ENCODE results near the gene TTC22. TPM values are rescaled to one million over a fixed set of nuclear protein-coding genes. Genes with fewer than 3 reads are reported as not detected.

The TTC22 gene
- total RNA-seq, 2 experiments from 2014 or later, result 4.4 to 4.5 TPM

DNA sequence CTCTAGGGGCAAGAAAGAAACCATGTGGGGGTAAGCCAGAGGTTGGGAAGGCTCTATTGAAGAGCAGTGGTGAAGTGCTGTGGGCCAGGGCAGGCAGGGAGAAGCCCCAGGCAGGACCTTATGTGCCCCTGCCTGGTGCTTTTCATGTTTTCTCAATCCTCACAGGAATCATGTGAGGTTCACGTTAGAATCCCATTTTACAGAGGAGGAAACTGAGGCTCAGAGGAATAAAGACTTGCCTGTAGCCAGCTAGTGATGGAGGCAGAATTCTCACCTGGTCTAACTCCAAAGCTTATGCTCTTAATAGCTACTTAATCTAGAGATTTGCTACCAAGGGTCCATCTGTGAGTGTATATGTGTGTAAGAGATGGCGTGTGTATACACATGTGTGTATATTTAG lies 4.2 kb downstream of the TTC22 start:
- H3K9me3 ChIP-seq (ENCODE audit: control insufficient read depth in 1 of 2, insufficient read depth in 1 of 2, low read length in 2 of 2), result peaks cover 4 to 10% of the 10 kb centered on the region in 2 experiments
- H3K27ac ChIP-seq (ENCODE audit: low read depth in 1 of 2, low read length in 2 of 2), result no peak overlapping the region
- CTCF ChIA-PET, result no interaction called here
- Mint-ChIP-seq H3K4me1 (ENCODE audit: low read depth) (peaks cover 41% of the 10 kb centered on the region), H3K4me3 (peak overlapping the region; percentile 57), H3K27ac (peak overlapping the region; percentile 61), H3K27me3 (no peaks in the 10 kb centered on the region), H3K36me3 (ENCODE audit: low read depth) (peaks cover 50% of the 10 kb centered on the region), H3K9me3 (no peaks in the 10 kb centered on the region)
- intact Hi-C loops (cut with DNase I, micrococcal nuclease), result no loop called here
- DNase-seq (no peak), ATAC-seq (ENCODE audit: poor library complexity) (no peak)
- TF ChIP-seq, protein P1, sequence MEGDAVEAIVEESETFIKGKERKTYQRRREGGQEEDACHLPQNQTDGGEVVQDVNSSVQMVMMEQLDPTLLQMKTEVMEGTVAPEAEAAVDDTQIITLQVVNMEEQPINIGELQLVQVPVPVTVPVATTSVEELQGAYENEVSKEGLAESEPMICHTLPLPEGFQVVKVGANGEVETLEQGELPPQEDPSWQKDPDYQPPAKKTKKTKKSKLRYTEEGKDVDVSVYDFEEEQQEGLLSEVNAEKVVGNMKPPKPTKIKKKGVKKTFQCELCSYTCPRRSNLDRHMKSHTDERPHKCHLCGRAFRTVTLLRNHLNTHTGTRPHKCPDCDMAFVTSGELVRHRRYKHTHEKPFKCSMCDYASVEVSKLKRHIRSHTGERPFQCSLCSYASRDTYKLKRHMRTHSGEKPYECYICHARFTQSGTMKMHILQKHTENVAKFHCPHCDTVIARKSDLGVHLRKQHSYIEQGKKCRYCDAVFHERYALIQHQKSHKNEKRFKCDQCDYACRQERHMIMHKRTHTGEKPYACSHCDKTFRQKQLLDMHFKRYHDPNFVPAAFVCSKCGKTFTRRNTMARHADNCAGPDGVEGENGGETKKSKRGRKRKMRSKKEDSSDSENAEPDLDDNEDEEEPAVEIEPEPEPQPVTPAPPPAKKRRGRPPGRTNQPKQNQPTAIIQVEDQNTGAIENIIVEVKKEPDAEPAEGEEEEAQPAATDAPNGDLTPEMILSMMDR (IDR thresholded peaks at IDR 0.05), result no peak
- peaks cover 32% of the 10 kb centered on the region for H3K36me3 ChIP-seq (ENCODE audit: insufficient read depth, low read length)
- POLR2A ChIA-PET, result no interaction called here
- no peaks in the 10 kb centered on the region for H3K27me3 ChIP-seq (ENCODE audit: control insufficient read depth in 1 of 2, insufficient read depth in 2 of 2, low read length in 2 of 2)
- peaks cover 36% of the 10 kb centered on the region for H3K4me1 ChIP-seq (ENCODE audit: insufficient read depth, low read length)
- H3K4me3 ChIP-seq (ENCODE audit: low read length), result no peak overlapping the region

DNA sequence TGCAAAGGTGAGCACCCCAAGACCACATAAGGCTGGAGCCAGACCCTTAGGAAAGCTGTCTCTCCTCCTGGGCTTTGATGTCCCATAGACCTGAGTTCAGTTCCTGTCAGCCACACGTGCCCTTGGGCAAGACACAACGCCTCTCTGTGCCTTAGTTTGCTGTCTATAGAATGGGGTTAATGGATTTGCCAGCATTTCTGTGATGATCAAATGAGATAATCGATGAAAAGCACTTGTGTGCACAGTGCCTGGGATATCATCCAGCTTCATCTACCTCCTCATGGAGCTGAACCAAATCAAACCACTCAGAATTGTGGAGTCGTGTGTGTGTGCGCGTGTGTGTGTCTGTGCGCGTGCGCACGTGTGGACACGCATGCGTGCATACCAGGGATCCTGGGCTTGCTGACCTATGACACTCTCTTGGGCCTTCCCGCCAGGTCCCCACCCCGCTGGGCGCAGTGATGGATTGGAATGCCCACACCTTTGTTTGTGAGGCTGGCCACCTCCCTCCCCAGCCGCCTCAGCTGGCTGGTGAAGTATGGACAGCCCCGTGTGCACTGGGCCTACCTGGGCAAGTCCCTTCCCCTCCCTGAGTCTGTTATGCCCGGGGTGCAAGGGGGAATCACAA lies 5.2 kb downstream of the TTC22 start:
- no peaks in the 10 kb centered on the region for H3K9me3 Mint-ChIP-seq
- H3K4me1 Mint-ChIP-seq (ENCODE audit: low read depth), result peaks cover 32% of the 10 kb centered on the region
- Histone ChIP-seq H3K27me3 (ENCODE audit: control insufficient read depth in 1 of 2, insufficient read depth in 2 of 2, low read length in 2 of 2) (no peaks in the 10 kb centered on the region), H3K9me3 (ENCODE audit: control insufficient read depth in 1 of 2, insufficient read depth in 1 of 2, low read length in 2 of 2) (peaks cover 4 to 10% of the 10 kb centered on the region in 2 experiments), H3K4me3 (ENCODE audit: low read length) (no peak overlapping the region), H3K27ac (ENCODE audit: low read depth in 1 of 2, low read length in 2 of 2) (no peak overlapping the region), H3K36me3 (ENCODE audit: insufficient read depth, low read length) (peaks cover 35% of the 10 kb centered on the region), H3K4me1 (ENCODE audit: insufficient read depth, low read length) (peaks cover 29% of the 10 kb centered on the region)
- no peaks in the 10 kb centered on the region for H3K27me3 Mint-ChIP-seq
- TF ChIP-seq, protein P1 (IDR thresholded peaks at IDR 0.05), result no peak
- no peak for DNase-seq
- ChIA-PET POLR2A (no interaction called here), CTCF (no interaction called here)
- no peak overlapping the region for H3K27ac Mint-ChIP-seq
- intact Hi-C loops (cut with DNase I, micrococcal nuclease), result no loop called here
- ATAC-seq (ENCODE audit: poor library complexity), result no peak
- H3K4me3 Mint-ChIP-seq, result no peak overlapping the region
- H3K36me3 Mint-ChIP-seq (ENCODE audit: low read depth), result peaks cover 59% of the 10 kb centered on the region

DNA sequence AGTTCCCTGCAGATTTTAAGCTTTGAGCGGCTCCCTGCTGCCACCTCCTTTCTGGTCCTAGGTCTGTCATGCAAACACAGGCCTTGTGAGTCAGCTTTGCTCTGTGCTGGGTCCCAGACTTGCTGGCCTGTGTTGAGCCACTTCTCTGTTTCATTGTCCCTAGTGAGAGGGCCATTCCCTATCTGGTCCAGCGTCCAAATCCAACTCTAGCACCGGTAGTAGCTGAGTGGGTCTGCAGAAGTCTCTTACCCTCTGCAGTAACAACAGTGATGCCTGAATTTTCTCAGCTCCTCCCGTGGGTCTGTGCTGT lies 5.8 kb downstream of the TTC22 start:
- Histone ChIP-seq H3K36me3 (ENCODE audit: insufficient read depth, low read length) (peaks cover 36% of the 10 kb centered on the region), H3K4me3 (ENCODE audit: low read length) (no peak overlapping the region), H3K27me3 (ENCODE audit: control insufficient read depth in 1 of 2, insufficient read depth in 2 of 2, low read length in 2 of 2) (no peaks in the 10 kb centered on the region), H3K4me1 (ENCODE audit: insufficient read depth, low read length) (peaks cover 27% of the 10 kb centered on the region), H3K9me3 (ENCODE audit: control insufficient read depth in 1 of 2, insufficient read depth in 1 of 2, low read length in 2 of 2) (peaks cover 4 to 10% of the 10 kb centered on the region in 2 experiments), H3K27ac (ENCODE audit: low read depth in 1 of 2, low read length in 2 of 2) (no peak overlapping the region)
- Mint-ChIP-seq H3K9me3 (no peaks in the 10 kb centered on the region), H3K4me1 (ENCODE audit: low read depth) (peaks cover 32% of the 10 kb centered on the region), H3K4me3 (no peak overlapping the region), H3K36me3 (ENCODE audit: low read depth) (peaks cover 62% of the 10 kb centered on the region), H3K27ac (no peak overlapping the region), H3K27me3 (no peaks in the 10 kb centered on the region)
- DNase-seq (no peak), ATAC-seq (ENCODE audit: poor library complexity) (no peak)
- ChIA-PET CTCF (no interaction called here), POLR2A (no interaction called here)
- TF ChIP-seq, protein P1 (IDR thresholded peaks at IDR 0.05), result no peak
- intact Hi-C loops (cut with DNase I, micrococcal nuclease), result no loop called here

Data from CD4-positive, alpha-beta T cell (primary cell).